Spleen (tissue), 11 donors: Measurements from ENCODE around the gene PIPOX. TPM values are rescaled to one million over a fixed set of nuclear protein-coding genes. Genes with fewer than 3 reads are reported as not detected.

Experiments used
- DNase-seq: peaks from one replicate; pipeline ENCODE4 v3.0.0-alpha.2; 2020
- H3K27ac ChIP-seq, 8 donors: fragments of 200-600 bp; sonication (generic) in 7 of 8; 1 replicate in 4 of 8; 2 replicates in 4 of 8; pipeline versions ENCODE4 v1.5.0 to v1.8.0; 2016 to 2021; ENCODE audit warnings: inconsistent platforms in 4 of 8, mild to moderate bottlenecking in 4 of 8, moderate library complexity in 1 of 8
- H3K27me3 ChIP-seq, 7 donors: fragments of 200-600 bp; sonication (generic) in 6 of 7; replicated peaks in 1 of 7; 1 replicate in 4 of 7; 2 replicates in 3 of 7; pipeline versions ENCODE4 v1.5.0 to v1.8.0; 2016 to 2021; ENCODE audit warnings: inconsistent platforms in 3 of 7, mild to moderate bottlenecking in 1 of 7
- H3K36me3 ChIP-seq, 6 donors: fragments of 200-600 bp; sonication (generic) in 5 of 6; 1 replicate in 4 of 6; 2 replicates in 2 of 6; pipeline versions ENCODE4 v1.5.0 to v1.8.0; 2016 to 2021; ENCODE audit warnings: inconsistent platforms in 2 of 6
- H3K4me1 ChIP-seq, 6 donors: fragments of 200-600 bp; sonication (generic) in 5 of 6; 1 replicate in 3 of 6; 2 replicates in 3 of 6; pipeline versions ENCODE4 v1.5.0 to v1.8.0; 2016 to 2021; ENCODE audit warnings: inconsistent platforms in 3 of 6
- H3K4me3 ChIP-seq, 8 donors: fragments of 200-600 bp; sonication (generic) in 7 of 8; 1 replicate in 4 of 8; 2 replicates in 4 of 8; pipeline versions ENCODE4 v1.5.0 to v1.8.0; 2016 to 2021; ENCODE audit warnings: inconsistent platforms in 4 of 8, mild to moderate bottlenecking in 4 of 8, moderate library complexity in 2 of 8
- H3K9me3 ChIP-seq, 8 donors: fragments of 200-600 bp; sonication (generic) in 7 of 8; 1 replicate in 4 of 8; 2 replicates in 4 of 8; pipeline versions ENCODE4 v1.5.0 to v1.8.0; 2016 to 2021; ENCODE audit warnings: inconsistent platforms in 4 of 8
- CTCF ChIP-seq, 11 experiments: fragments of 200-600 bp in 7 of 11; fragments of 450-650 bp in 4 of 11; sonication (generic) in 4 of 11; IDR thresholded peaks in 8 of 11; conservative IDR thresholded peaks in 3 of 11; 1 replicate in 7 of 11; 2 replicates in 4 of 11; pipeline versions ENCODE4 v1.4.0 to v1.8.0; 2016 to 2021; ENCODE audit warnings: antibody characterized with exemption in 11 of 11, inconsistent platforms in 4 of 11, mild to moderate bottlenecking in 1 of 11
- POLR2A ChIP-seq, 3 donors: fragments of 450-650 bp; IDR thresholded peaks; one replicate each; pipeline ENCODE4 v1.5.1; 2017; ENCODE audit warnings: antibody characterized with exemption in 3 of 3, mild to moderate bottlenecking in 1 of 3
- POLR2AphosphoS5 ChIP-seq, 3 donors: sonication (generic); formaldehyde crosslinking; IDR thresholded peaks; one replicate each; pipeline ENCODE4 v1.5.1; 2017; ENCODE audit warnings: antibody characterized with exemption in 3 of 3
- WGBS, 5 donors: extraction: QIAGEN DNeasy Blood & Tissue Kit in 3 of 5; methylation state at CpG; one replicate each; pipeline versions ENCODE4 v1.1.5 to v1.1.7; 2013 to 2018; 5-methylcytosine and 5-hydroxymethylcytosine counted together
- intact Hi-C: fragments of 100-400 bp; cut with DNase I; formaldehyde crosslinking; loops from one replicate; pipeline ENCODE4 v1.15.0; 2023; ENCODE audit warnings: low total_unique reads
- polyA plus RNA-seq, 3 donors: library from polyadenylated mRNA; stranded (reverse); fragments of 200-250 nt; gene quantifications; one replicate each; pipeline ENCODE4 v1.2.1, GENCODE V29; 2013
- total RNA-seq, 7 donors: library from RNA; depleted of rRNA in 3 of 7; stranded (reverse); fragments of >200 nt in 3 of 7; fragmentation: NEBNext Ultra II Directional in 4 of 7; extraction: Animal tissue kit (Norgen Biotek cat#: 25700) in 4 of 7; gene quantifications; one replicate each; pipeline versions ENCODE4 v1.1.0 to v1.2.1, GENCODE V29; 2016 to 2021
- donor health status: healthy with polysubstance abuse.
- donor health status: DM: no; HTN: no; CAD: no; lungs with moderate emphysema.
- donor health status: DM: no; HTN: no; CAD: no.
- donor health status: Bipolar disorder and iron deficiency.
- donor health status: healthy.
- donor health status: DM: no; HTN: no; CAD: no.
- donor health status: DM: yes; HTN: yes; CAD: no.

PIPOX gene
- total and polyA plus RNA-seq, 10 donors = 0.64 to 8.3 (median 4.7) TPM

GRCh38 chr17:29079887-29080286 lies 36.9 kb downstream of the PIPOX start:
- H3K9me3 ChIP-seq = no peaks in the 10 kb centered on the region
- intact Hi-C loops = no loop called here
- no peak overlapping the region for H3K4me3 ChIP-seq
- H3K4me1 ChIP-seq = no peaks in the 10 kb centered on the region
- no peaks in the 10 kb centered on the region for H3K27me3 ChIP-seq
- H3K36me3 ChIP-seq = peaks cover 0 to 100% (median 56%) of the 10 kb centered on the region in 6 donors
- no peak for DNase-seq
- TF ChIP-seq POLR2AphosphoS5 (IDR thresholded peaks at IDR 0.05) (no peak), POLR2A (IDR thresholded peaks at IDR 0.05) (no peak), CTCF (IDR thresholded peaks at IDR 0.05 in 8 of 11, conservative IDR thresholded peaks at IDR 0.05 in 3 of 11) (no peak)
- WGBS, 5 donors = 93 to 95% (median 94%) methylated on average over 24 to 33 of the region's 33 CpGs
- no peak overlapping the region for H3K27ac ChIP-seq

GRCh38 chr17:29080323-29080722 lies 37.4 kb downstream of the PIPOX start:
- Histone ChIP-seq H3K4me1 (no peaks in the 10 kb centered on the region), H3K36me3 (peaks cover 0 to 100% (median 60%) of the 10 kb centered on the region in 6 donors), H3K27ac (no peak overlapping the region), H3K27me3 (no peaks in the 10 kb centered on the region), H3K9me3 (no peaks in the 10 kb centered on the region), H3K4me3 (no peak overlapping the region)
- TF ChIP-seq POLR2AphosphoS5 (IDR thresholded peaks at IDR 0.05) (no peak), POLR2A (IDR thresholded peaks at IDR 0.05) (no peak), CTCF (IDR thresholded peaks at IDR 0.05 in 8 of 11, conservative IDR thresholded peaks at IDR 0.05 in 3 of 11) (no peak)
- DNase-seq = no peak
- 94 to 98% (median 95%) methylated on average over 16 to 33 of the region's 33 CpGs for WGBS, 5 donors
- intact Hi-C loops = no loop called here

GRCh38 chr17:29080965-29081364 lies 38.0 kb downstream of the PIPOX start:
- 85 to 92% (median 86%) methylated on average over 14 of the region's 14 CpGs for WGBS, 5 donors
- intact Hi-C loops = no loop called here
- TF ChIP-seq POLR2A (IDR thresholded peaks at IDR 0.05) = no peak
- no peak for TF ChIP-seq POLR2AphosphoS5 (IDR thresholded peaks at IDR 0.05)
- TF ChIP-seq CTCF (IDR thresholded peaks at IDR 0.05 in 8 of 11, conservative IDR thresholded peaks at IDR 0.05 in 3 of 11) = no peak
- Histone ChIP-seq H3K4me1 (no peaks in the 10 kb centered on the region), H3K27me3 (no peaks in the 10 kb centered on the region), H3K27ac (no peak overlapping the region), H3K9me3 (no peaks in the 10 kb centered on the region), H3K4me3 (no peak overlapping the region), H3K36me3 (peaks cover 3 to 100% (median 66%) of the 10 kb centered on the region in 6 donors)
- no peak for DNase-seq

- Histone ChIP-seq H3K36me3 (peaks cover 3 to 100% (median 87%) of the 10 kb centered on the region in 6 donors), H3K27ac (no peak overlapping the region), H3K4me1 (no peaks in the 10 kb centered on the region), H3K9me3 (no peaks in the 10 kb centered on the region), H3K27me3 (no peaks in the 10 kb centered on the region), H3K4me3 (no peak overlapping the region)
- intact Hi-C loops = no loop called here
- no peak for DNase-seq
- WGBS, 5 donors = 87 to 93% (median 88%) methylated on average over 18 to 21 of the region's 21 CpGs
- no peak for TF ChIP-seq POLR2A (IDR thresholded peaks at IDR 0.05)
- no peak for TF ChIP-seq POLR2AphosphoS5 (IDR thresholded peaks at IDR 0.05)
- no peak for TF ChIP-seq CTCF (IDR thresholded peaks at IDR 0.05 in 8 of 11, conservative IDR thresholded peaks at IDR 0.05 in 3 of 11)
These were observed 41.7 kb downstream of the PIPOX start for GRCh38 chr17:29084541-29085146.
